Neural cell (in vitro differentiated cells): ENCODE data around the gene TXNDC11.

Source experiments
- CTCF ChIP-seq: fragments of 450-650 bp; IDR thresholded peaks from 2 replicates; pipeline ENCODE4 v1.5.1; 2014; ENCODE audit warnings: antibody characterized with exemption, mild to moderate bottlenecking, moderate library complexity; ENCODE audit not compliant: poor library complexity, severe bottlenecking
- EP300 ChIP-seq: fragments of 450-650 bp; conservative IDR thresholded peaks from 2 replicates; pipeline ENCODE4 v1.6.1; 2014; ENCODE audit warnings: antibody characterized with exemption, mild to moderate bottlenecking, moderate library complexity; ENCODE audit not compliant: poor library complexity, severe bottlenecking
- EZH2 ChIP-seq: fragments of 200-600, 300-800 bp; shearing (Covaris generic), sonication (generic); IDR thresholded peaks from 2 replicates; pipeline ENCODE4 v1.6.1; 2014; ENCODE audit warnings: antibody characterized with exemption, low read length, borderline replicate concordance, mild to moderate bottlenecking; ENCODE audit not compliant: insufficient read depth, poor library complexity, severe bottlenecking
- POLR2AphosphoS5 ChIP-seq: IDR thresholded peaks from 2 replicates; pipeline ENCODE4 v1.6.1; 2012
- RAD21 ChIP-seq: fragments of 450-650 bp; conservative IDR thresholded peaks from 2 replicates; pipeline ENCODE4 v1.6.1; 2014; ENCODE audit warnings: antibody characterized with exemption, mild to moderate bottlenecking, moderate library complexity
- REST ChIP-seq: IDR thresholded peaks from 2 replicates; pipeline ENCODE4 v1.6.1; 2012; ENCODE audit warnings: borderline replicate concordance
- SMC3 ChIP-seq: fragments of 450-650 bp; conservative IDR thresholded peaks from 2 replicates; pipeline ENCODE4 v1.6.1; 2014; ENCODE audit warnings: antibody characterized with exemption, mild to moderate bottlenecking, moderate library complexity; ENCODE audit not compliant: poor library complexity
- TAF1 ChIP-seq: IDR thresholded peaks from 2 replicates; pipeline ENCODE4 v1.6.1; 2012; ENCODE audit warnings: low read depth

- TF ChIP-seq POLR2AphosphoS5 (no peak), CTCF (no peak), REST (no peak), SMC3 (no peak), EP300 (no peak), EZH2 (no peak), RAD21 (no peak), TAF1 (no peak)
Measured at GRCh38 chr16:11637320-11637719, 105.3 kb downstream of the TXNDC11 start.
